Adipose tissue (tissue), 3 donors: ENCODE data around the gene SIPA1L3. TPM values are rescaled to one million over a fixed set of nuclear protein-coding genes. Genes with fewer than 3 reads are reported as not detected.

Experiments
- H3K27ac ChIP-seq: one replicate; pipeline ENCODE4 v1.5.1; 2013; ENCODE audit warnings: low read depth, low read length
- WGBS, 3 donors: extraction: QIAGEN DNeasy Blood & Tissue Kit; methylation state at CpG; one replicate each; pipeline ENCODE4 v1.1.7; 2013; 5-methylcytosine and 5-hydroxymethylcytosine counted together
- polyA plus RNA-seq, 3 donors: library from polyadenylated mRNA; stranded (reverse); fragments of 200-250 nt; gene quantifications; one replicate each; pipeline ENCODE4 v1.2.3, GENCODE V29; 2013
- donor health status: healthy with polysubstance abuse.
- donor health status: Bipolar disorder and iron deficiency.
- donor health status: healthy.

SIPA1L3 gene
- polyA plus RNA-seq, 3 donors, result 2.5 to 7.1 (median 3.3) TPM

GRCh38 chr19:38095411-38096308 is 188.7 kb downstream of the SIPA1L3 start:
- no peak overlapping the region for H3K27ac ChIP-seq
- WGBS, 3 donors, result 47 to 55% (median 48%) methylated on average over 17 of the region's 17 CpGs

DNA sequence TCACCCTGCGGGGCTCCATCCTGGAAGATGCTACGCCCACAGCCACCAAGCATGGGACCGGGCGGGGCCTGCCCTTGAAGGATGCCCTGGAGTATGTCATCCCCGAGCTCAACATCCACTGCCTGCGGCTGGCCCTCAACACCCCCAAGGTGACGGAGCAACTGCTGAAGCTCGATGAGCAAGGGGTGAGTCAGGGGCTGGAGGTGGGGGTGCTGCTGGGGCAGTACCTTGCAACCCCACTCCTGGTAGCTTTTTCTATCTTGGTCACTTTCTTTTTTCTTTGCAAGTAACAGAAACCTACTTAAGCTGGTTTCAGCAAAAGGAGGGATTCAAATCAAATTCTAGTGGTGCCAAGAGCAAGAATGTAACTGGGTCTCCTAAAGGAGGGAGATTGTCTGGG is 193.0 kb downstream of the SIPA1L3 start:
- 97 to 98% (median 98%) methylated on average over 8 of the region's 8 CpGs for WGBS, 3 donors
- H3K27ac ChIP-seq, result no peak overlapping the region

DNA sequence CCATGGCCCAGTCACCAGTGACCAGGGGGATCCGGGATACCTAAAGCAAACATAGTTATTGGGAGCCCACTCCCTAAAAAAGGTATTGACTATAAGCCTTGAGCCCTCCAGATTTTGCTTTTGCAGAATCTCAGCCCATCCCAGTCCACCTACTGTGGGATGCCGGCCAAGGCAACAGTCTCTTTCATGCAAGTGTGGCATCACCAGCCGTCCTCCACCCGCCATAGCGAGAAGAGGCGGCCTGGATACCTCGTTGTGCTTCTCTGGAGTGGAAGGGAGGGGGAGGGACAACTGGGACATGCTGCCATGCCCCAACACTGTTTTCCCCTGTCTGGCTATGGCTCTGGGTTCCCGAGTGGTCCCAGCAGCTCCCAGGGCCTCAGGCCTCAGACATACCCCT is 193.6 kb downstream of the SIPA1L3 start:
- WGBS, 3 donors, result 96 to 97% (median 97%) methylated on average over 3 to 8 of the region's 8 CpGs
- H3K27ac ChIP-seq, result no peak overlapping the region

- H3K27ac ChIP-seq, result no peak overlapping the region
- WGBS, 3 donors, result 97 to 98% (median 98%) methylated on average over 10 of the region's 10 CpGs
Observed at GRCh38 chr19:38101723-38102122, 194.7 kb downstream of the SIPA1L3 start.

- WGBS, 3 donors, result 87 to 92% (median 90%) methylated on average over 4 of the region's 4 CpGs
- H3K27ac ChIP-seq, result no peak overlapping the region
Observed at GRCh38 chr19:38105574-38105973, 198.6 kb downstream of the SIPA1L3 start.

DNA sequence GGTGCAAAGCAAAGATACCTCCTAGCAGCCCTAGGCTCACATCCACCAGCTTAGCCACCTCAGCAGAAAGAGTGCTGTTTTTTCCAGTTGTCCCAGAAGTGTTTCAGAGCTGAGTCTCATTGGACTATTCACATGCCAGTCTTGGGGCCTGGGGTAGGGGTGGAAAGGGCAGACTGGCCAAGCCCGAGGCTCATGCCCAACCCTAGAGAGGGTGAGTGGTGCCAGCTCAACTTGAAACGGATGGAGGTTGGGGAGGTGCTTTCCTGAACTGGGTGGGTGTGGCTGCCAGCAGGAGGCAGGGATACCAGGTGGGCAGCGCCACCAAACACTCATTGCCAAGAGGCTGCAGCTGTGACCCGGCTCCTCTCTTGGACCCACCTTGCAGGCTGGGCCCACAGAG is 200.1 kb downstream of the SIPA1L3 start:
- WGBS, 3 donors, result 76 to 87% (median 84%) methylated on average over 4 of the region's 4 CpGs
- no peak overlapping the region for H3K27ac ChIP-seq

- 97 to 98% (median 98%) methylated on average over 9 of the region's 9 CpGs for WGBS, 3 donors
- H3K27ac ChIP-seq, result no peak overlapping the region
Observed at GRCh38 chr19:38111898-38112297, 204.9 kb downstream of the SIPA1L3 start.

GRCh38 chr19:38114651-38115050 is 207.6 kb downstream of the SIPA1L3 start:
- 95 to 97% (median 96%) methylated on average over 12 of the region's 12 CpGs for WGBS, 3 donors
- H3K27ac ChIP-seq, result no peak overlapping the region

- 49 to 76% (median 55%) methylated on average over 4 of the region's 4 CpGs for WGBS, 3 donors
- H3K27ac ChIP-seq, result no peak overlapping the region
Observed at GRCh38 chr19:38115271-38115802, 208.3 kb downstream of the SIPA1L3 start.

- 84 to 94% (median 85%) methylated on average over 9 of the region's 9 CpGs for WGBS, 3 donors
- no peak overlapping the region for H3K27ac ChIP-seq
Observed at GRCh38 chr19:38118176-38118575, 211.2 kb downstream of the SIPA1L3 start.

- WGBS, 3 donors, result 87 to 97% (median 94%) methylated on average over 4 of the region's 4 CpGs
- no peak overlapping the region for H3K27ac ChIP-seq
Observed at GRCh38 chr19:38120471-38121025, 213.5 kb downstream of the SIPA1L3 start.

GRCh38 chr19:38122402-38123093 is 215.5 kb downstream of the SIPA1L3 start:
- no peak overlapping the region for H3K27ac ChIP-seq
- WGBS, 3 donors, result 95 to 97% (median 96%) methylated on average over 24 of the region's 24 CpGs

DNA sequence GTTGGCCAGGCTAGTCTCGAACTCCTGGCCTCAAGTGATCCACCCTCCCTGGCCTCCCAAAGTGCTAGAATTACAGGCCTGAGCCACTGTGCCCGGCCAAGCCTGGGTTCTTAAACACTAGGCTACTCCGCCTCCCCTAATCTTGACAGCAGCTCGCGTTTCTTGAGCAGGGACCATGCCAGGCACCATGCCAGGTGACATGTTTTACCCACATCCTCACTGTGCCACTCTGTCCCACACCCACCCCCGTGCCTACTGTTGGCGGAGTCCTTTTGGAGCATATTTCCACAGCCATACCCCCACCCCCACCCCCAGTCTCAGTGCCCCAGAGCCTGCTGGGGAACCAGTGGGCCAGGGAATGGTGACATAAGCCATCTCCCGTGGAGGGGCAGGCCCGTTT is 218.2 kb downstream of the SIPA1L3 start:
- 95 to 96% (median 96%) methylated on average over 9 of the region's 9 CpGs for WGBS, 3 donors
- no peak overlapping the region for H3K27ac ChIP-seq

DNA sequence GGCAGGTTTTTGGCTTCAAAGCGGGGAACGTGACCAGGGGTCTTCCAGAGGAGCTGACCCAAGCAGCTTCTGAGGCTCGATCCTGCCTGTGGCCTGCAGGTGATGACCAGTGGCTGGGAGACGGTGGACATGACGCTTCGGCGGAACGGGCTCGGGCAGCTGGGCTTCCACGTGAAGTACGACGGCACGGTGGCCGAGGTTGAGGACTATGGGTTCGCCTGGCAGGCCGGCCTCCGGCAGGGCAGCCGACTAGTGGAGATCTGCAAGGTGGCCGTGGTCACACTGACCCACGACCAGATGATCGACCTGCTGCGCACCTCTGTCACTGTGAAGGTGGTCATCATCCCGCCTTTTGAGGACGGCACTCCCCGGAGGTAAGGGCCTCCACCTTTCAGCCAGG is 223.4 kb downstream of the SIPA1L3 start:
- WGBS, 3 donors, result 97% methylated on average over 24 to 25 of the region's 25 CpGs
- H3K27ac ChIP-seq, result no peak overlapping the region

DNA sequence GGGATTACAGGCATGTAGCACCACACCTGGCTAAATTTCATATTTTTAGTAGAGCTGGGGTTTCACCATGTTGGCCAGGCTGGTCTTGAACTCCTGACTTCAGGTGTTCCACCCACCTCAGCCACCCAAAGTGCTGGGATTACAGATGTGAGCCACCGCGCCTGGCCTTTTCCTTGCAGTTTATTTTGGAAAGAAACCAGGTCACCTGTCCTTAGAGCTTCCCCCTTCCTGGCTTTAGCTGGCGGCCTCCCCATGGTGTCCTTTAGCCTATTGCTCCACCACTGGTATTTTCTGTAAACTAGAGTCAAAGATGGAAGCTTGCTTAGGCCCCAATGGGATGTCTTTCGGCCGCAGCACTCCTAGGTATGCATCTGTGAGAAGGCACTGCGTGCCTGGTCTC is 225.8 kb downstream of the SIPA1L3 start:
- no peak overlapping the region for H3K27ac ChIP-seq
- 86 to 96% (median 94%) methylated on average over 6 of the region's 6 CpGs for WGBS, 3 donors

DNA sequence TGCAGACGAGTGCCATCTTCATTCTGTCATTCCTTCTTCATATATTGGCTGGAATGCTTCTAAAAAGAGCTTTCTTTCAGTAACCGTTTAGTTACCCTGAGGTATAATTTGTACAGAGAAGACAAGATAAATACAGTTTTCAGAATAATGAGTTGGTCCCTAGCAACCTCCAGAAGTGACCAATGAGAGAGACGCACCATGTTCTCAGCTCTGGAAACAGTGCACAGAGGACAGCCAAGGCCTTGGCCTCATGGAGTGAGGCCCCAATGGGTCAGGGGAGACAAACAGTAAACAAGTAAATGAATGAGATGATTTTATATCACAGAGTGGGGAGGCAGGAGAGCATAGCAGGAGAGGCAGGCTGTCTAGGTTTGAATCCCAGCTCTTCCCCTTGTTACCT is 226.3 kb downstream of the SIPA1L3 start:
- 87 to 90% (median 89%) methylated on average over 3 of the region's 3 CpGs for WGBS, 3 donors

GRCh38 chr19:38134540-38135149 is 227.6 kb downstream of the SIPA1L3 start:
- 76 to 79% (median 78%) methylated on average over 14 of the region's 14 CpGs for WGBS, 3 donors

More for the DNA sequence above, 226.3 kb downstream of the SIPA1L3 start:
- no peak overlapping the region for H3K27ac ChIP-seq

GRCh38 chr19:38135150-38135998 is 228.4 kb downstream of the SIPA1L3 start:
- 77 to 84% (median 84%) methylated on average over 20 to 21 of the region's 21 CpGs for WGBS, 3 donors

More at GRCh38 chr19:38134540-38135149, 227.6 kb downstream of the SIPA1L3 start:
- H3K27ac ChIP-seq, result no peak overlapping the region

More at GRCh38 chr19:38135150-38135998, 228.4 kb downstream of the SIPA1L3 start:
- H3K27ac ChIP-seq, result no peak overlapping the region
